ENCODE results near the gene FAM161A.
"Not testable (repeated sequence)": the region's sequence is repeated elsewhere in the genome, so short reads cannot be mapped to it uniquely, and the experiment has no call there.

Gene FAM161A

DNA sequence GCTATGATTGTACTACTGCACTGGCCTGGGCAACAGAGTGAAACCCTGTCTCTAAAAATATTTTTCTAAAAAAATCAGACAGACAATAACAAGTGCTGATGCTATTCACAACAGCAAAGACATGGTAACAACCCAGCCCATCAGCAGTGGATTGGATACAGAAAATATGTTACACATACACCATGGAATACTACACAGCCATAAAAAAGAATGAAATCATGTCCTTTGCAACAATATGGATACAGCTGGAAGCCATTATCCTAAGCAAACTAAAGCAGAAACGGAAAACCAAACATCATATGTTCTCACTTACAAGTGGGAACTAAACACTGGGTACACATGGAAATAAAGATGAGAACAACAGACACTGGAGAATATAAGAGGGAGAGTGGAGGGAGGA, 19.9 kb downstream of the FAM161A start:
- DNase-seq: no peak

DNA sequence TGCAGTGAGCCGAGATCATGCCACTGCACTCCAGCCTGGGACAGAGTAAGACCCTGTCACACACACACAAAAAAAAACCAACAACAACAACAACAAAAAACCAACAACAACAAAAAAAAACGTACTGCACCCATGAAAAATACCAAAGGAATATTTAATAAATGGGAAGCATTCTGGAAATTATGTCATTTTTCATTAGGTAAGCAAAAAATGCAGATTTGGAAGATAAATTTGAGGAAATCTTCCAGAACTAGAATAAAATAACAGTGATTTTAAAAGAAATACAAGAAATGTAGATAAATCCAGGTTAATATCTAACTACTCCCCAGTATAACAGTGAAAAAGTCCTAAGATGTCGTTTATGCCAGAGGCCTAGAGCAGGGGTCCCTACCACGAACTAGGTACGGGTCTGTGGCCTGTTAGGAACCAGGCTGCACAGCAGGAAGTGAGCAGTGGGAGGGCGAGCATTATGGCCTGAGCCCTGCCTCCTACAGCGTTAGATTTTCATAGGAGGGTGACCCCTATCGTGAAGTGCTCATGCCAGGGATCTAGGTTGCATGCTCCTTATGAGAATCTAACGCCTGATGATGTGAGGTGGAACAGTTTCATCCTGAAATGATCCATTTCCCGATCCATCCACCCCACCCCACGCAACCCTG, 21.5 kb downstream of the FAM161A start:
- DNase-seq: no peak

DNA sequence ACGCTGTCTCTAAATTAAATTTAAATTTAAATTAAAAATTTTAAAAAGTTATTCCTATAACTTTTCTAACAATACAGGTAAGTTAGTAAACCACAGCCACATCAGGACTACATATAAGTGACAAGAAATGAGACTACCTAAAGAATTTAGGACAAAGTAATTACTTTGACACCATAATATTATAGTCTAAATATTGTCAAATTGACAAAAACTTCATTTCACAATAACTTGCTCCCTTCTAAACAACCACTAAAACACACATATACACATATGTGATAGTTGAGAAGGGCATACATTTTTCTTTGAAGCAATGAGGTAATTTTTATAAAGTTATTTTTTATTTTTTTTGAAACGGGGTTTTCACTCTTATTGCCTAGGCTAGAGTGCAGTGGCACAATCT, 31.6 kb downstream of the FAM161A start:
- DNase-seq: no peak

DNA sequence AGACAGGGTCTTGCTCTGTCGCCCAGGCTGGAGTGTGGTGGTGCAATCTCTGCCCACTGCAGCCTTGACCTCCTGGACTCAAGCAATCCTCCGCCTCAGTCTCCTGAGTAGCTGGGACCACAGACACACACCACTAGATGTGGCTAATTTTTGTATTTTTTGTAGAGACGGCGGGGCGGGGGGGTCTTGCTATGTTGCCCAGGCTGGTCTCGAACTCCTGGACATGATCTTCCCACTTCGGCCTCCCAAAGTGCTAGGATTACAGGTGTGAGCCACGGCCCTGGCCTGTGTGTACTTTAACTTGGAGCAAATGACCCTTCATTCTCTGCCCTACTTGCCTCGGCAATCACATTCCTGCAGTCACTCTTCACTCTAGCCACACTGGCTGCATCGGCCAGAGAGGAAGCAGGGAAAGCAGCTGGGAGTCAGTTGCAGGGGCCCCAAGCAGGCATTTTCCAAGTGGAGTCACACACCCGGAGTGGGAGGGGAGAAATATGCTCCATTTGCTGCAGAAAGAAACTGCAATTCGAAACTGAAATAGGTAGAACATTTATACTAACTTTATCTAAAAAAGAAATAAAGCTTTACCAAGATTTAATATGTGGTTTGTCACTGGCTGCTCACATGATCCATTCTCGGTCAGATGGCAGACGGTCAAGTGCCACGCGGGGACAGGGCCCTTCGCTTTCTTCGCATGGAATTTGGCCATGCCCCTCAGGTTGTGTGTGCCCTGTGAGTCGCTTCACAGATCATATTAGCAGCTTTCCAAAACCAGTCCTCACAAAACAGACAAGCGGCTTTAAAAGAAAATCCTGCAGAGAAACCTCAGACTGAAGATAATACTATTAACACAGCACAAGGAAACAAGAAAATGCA, 37.1 kb downstream of the FAM161A start:
- DNase-seq: no peak

DNA sequence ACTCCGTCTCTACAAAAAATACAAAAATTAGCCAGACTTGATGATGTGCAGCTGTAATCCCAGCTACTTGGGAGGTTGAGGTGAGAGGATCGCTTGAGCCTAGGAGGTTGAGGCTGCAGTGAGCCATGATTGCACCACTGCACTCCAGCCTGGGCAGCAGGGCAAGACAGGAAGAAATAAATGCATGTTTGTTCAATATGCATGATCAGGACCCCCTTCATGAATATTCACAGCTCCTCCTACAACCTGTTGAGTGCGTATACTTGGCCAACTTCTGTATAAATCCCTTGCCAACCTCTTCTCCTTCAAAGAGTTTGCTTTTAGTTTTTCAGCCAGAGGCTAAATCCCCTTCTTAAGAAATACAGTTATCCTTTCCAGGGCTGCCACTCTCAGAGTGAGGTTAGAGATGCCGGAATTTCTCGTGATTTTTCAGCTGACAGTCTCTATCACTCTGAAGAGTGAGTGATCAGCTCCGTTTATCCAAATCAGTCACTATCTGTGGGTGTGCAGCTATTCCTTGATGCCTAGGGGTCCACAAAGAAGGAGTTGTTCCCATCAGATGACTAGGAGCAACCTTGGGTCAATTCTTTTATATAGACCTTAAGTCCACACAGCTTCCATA, 39.2 kb downstream of the FAM161A start:
- no peak for DNase-seq

DNA sequence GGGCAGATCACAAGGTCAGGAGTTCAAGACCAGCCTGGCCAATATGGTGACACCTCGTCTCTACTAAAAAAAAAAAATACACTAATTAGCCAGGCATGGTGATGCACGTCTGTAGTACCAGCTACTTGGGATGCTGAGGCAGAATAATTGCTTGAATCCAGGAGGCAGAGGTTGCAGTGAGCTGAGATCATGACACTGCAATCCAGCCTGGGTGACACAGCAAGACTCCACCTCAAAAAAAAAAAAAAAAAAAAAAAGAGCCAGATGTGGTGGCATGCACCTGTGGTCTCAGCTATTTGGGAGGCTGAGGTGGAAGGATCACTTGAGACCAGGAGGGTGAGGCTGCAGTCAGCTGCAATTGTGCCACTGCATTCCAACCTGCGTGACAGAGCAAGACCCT, 40.5 kb downstream of the FAM161A start:
- DNase-seq: not testable (repeated sequence)

DNA sequence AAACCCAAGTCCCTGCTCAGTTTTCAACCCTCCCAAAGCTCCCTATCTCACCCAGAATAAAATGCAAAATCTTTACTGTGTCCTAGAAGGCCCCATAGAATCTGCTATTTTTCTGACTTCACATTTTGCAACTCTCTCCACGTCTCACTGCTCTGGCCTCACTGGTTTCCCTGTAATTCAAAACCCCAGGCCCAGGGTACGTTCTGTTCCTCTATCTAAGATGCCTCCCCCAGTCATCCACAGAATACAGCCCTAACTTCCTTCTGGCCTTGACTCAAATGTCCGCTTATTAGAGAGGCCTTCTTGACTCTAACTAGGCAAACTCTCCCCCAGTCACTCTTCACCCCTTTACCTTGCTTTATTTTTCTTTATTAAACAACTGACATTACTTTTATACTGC, 42.0 kb downstream of the FAM161A start:
- DNase-seq: no peak

DNA sequence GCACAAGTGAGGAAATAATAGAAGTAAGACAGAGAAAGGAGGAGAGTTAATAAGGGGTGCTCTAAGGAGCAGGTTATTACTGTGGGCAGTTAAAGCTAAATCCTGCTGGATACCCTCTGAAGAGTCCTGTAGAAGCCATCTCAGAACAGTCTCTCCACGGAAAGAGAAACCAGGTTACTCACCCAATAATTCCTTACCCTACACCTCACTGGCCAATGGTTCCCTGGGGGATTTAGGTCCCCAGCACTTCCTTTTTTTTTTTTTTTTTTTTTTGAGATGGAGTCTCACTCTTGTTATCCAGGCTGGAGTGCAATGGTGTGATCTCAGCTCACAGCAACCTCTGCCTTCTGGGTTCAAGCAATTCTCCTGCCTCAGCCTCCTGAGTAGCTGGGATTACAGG, 43.7 kb downstream of the FAM161A start:
- DNase-seq: not testable (repeated sequence)

DNA sequence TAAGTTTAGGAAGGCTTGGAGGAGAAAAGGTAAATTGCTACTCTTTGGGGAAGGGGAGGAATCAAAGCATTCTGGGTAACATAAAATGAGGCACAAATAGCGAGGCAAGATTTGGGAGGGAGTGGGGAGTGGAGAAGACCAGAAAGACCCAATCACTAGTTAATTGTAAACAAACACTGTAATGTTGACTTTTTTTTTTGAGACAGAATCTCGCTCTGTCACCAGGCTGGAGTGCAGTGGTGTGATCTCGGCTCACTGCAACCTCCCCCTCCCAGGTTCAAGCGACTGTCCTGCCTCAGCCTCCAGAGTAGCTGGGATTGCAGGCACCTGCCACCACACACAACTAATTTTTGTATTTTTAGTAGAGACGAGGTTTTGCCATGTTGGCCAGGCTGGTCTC, 45.2 kb downstream of the FAM161A start:
- DNase-seq: not testable (repeated sequence)

DNA sequence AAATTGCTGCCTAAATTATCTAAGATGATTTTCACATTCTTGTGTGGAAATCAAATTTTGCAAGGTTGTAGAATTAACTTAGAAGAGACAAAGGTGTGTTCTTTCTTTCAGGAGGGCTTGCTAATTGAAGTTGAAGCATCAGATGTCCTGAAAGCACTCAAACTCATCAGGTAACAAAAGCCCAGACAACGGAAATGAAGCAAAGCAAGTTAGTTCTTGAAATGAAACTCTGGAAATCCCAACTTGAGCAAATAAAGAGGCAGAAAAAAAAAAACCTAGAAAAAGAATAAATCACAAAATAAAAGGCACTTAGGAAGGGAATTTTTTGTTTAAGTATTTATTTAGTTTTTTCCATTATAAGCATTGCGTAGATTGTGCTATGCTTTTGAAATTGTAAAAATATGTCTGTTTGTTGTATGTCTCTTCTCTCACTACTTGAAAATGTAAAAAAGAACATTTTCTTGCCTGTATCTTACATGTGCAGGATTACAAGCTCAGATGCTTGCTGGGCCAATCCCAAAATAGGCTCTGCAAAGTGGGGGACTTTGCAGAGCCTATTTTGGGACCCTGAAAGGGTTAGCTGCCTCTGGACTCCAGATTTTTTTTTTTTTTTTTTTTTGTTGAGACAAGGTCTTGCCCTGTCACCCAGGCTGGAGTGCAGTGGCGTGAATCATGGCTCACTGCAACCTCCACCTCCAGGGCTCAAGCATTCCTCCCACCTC, 46.7 kb downstream of the FAM161A start:
- no peak for DNase-seq

DNA sequence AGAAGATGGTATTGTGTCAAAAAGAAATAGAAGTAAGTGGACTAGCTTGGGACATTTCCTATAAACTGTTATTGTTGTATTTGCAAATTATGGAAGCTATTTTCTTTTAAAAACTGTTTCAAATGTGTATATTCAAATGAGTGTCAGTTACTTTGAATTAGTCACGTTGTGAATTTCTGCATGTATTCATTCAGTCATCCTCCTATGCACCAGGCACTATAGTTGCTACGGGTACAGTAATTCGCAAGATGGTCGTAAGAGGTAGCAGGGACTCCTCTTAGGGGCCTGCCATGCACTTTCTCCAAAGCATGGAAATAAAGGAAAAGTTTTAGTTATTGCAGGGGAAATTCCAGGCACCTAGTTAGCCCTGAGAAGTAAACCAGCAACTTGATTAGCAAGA, 51.3 kb downstream of the FAM161A start:
- DNase-seq: no peak

DNA sequence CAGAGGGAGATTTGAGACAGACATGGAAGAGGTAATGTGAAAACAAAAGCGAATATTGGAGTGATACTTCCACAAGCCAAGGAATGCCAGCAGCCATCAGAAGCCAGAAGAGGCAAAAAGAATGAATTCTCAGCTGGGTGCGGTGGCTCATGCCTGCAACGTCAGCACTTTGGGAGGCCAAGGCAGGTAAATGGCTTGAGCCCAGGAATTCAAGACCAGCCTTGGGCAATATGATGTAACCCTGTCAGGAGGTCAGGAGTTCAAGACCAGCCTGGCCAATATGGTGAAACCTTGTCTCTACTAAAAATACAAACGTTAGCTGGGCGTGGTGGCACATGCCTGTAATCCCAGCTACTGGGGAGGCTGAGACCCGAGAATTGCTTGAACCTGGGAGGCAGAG, 54.8 kb downstream of the FAM161A start:
- DNase-seq: no peak

DNA sequence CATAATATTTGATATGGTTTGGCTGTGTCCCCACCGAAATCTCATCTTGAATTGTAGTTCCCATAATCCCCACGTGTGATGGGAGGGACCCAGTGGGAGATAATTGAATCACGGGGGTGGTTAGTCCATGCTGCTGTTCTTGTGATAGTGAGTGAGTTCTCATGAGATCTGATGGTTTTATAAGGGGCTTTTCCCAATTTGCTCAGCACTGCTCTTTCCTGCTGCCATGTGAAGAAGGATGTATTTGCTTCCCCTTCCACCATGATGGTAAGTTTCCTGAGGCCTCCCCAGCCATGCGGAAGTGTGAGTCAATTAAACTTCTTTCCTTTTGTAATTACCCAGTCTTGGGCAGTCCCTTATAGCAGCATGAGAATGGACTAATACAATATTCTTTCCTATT, 56.4 kb downstream of the FAM161A start:
- not testable (repeated sequence) for DNase-seq

DNA sequence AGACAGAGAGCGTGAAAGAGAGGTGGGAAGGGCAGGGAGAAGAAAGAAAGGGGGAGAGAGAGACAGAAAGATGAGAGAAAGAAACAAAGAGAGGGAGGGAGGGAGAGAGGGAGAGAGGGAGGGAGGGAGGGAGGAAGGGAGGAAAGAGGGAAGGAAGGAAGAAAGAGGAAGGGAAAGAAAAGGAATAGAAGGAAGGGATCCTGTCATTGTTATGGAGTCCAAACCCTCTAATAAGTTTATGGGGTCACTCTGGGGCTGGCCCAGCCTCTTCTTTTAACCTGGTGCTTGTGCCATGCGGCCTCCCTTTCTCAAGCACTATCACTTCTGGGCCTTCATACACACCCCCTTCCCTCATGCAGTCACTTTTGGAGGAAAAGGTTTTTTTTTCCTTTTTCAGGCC, 58.5 kb downstream of the FAM161A start:
- no peak for DNase-seq

DNA sequence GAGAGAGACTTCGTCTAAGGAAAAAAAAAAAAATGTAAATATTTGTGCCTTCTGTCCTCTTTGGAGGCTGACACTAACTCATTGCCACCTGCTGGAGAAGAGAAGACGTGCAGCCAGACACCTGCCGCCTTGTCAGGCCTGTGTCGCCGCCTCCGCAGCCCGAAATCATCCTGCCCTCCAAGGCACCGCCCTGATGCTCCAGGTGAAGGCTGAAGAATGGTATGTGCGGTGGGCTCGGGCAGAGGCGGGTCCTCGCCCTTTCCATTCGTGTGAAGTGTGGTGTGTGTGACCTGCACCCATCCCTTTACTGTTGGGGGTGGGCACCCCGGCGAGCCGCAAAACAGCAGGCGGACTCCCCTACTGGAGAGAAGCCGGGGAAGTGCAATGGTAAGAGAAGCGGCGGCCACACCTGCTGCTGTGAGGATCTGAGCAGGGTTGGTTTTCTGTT, 60.4 kb downstream of the FAM161A start:
- DNase-seq: peak; percentile 5 to 37

DNA sequence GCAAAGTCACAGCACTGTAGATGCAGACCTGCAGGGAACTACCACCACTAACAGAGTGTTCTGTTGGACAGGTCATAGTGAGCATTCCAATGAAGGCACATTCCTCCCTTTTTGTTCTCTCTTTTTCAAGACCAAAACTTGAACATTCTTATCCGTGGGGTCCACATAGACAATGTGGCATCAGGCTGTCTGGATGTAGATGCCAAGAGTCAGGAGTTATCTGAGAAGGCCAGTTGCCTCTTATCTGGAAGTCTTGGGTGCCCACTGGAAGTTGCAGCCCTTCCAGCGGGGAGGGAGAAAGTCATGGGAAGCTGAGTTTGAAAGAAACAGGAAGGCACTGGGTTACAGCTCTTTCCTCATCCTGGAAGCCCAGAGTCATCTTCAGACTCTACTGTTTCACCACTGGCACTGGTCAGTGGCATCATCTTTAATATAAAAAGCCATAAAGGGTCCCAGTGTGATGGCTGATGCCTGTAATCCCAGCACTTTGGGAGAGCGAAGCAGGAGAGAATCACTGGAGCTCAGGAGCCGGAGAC, 61.4 kb downstream of the FAM161A start:
- DNase-seq: no peak

DNA sequence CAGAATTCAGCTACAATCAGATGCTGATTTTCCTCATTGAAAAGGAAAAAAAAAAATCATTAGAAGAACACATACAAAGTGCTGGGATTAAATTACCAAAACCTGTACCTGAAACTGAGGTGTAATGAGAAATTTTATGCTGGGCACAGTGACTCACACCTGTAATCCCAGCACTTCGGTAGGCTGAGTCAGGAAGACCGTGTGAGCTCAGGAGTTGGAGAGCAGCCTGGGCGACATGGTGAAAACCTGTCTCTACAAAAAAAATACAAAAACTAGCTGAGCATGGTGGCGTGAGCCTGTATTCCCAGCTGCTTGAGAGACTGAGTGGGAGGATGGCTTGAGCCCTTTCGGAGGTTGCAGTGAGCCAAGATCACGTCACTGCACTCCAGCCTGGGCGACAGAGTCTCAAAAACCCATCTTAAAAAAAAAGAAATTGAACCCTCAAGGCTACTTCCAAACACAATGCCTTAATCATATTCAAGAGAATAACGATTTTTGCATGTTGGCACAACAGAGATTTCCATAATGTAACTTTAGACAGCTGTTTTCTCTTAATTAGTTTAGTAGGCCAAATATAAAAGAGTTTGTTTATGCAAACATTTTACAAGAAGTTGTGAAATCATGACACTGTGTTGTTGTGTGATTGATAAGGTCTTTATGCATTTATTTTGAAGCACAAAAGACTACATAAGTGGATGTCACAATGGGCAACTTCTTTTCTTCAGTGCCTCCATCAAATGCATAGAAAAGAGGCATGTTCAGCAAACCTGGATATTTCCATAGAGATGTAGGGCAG, 63.9 kb downstream of the FAM161A start:
- DNase-seq: no peak

DNA sequence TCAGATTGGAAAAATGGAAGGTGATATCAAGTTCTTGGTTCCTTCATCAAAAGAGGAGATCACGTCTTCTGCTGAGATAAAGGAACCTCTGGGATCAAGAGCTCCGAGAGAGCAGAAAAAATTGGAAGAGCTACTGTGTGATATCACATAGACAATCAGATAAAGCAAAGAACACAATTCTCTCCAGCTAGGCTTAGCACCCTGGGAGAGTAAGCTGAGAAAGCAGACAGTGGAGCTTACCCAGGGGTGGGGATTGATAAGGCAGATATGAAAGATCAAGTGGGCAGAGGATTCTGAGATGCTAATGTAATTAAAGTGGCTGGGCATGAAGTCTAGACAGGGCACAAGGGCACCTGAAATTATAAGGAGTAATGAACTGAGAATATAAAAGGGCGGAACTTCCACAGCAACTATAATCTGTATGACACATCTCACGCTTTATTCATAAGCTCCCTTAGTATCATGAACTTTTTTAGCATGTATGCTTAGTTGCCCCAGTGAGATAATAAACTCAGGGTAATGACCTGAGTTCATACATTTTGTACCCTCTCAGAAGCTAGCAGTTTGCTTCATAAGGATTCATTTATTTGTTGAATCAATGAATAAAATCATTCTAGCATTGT, 65.8 kb downstream of the FAM161A start:
- no peak for DNase-seq

DNA sequence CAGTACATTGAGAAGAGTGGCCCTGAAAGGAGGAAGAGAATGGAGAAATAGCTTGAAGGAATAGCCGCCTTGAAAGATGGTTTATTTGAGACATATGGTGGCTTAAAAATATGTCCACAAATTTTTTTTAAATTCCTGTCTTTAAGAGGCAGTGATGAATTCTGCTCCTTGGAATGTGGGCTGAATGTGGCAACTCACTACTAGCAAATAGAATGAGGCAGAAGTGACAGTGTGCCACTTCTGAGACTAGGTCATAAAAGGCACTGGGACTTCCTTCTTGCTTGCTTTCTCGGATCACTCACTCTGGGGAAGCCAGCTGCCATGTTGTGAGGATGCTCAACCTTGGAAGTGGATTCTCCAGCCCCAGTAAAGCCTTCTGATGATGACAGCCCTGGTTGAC, 67.0 kb downstream of the FAM161A start:
- no peak for DNase-seq

DNA sequence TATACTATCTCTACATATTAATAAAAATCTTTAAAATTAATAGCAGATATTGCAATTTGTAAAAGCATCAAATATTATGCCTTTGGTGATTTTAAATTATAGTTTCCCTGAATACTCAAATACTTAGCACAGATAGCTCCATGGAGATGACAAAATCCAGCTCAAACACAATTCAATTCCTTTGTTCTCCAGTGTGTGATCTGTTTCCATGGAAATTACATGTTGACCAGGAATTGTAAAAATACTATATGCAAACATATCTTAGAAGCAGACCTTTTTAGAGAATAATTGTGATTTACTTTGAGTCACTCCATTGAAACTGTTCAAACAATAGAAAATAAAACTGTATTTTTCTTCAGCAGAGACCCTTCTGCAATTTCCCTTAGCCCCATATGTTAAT, 68.3 kb downstream of the FAM161A start:
- no peak for DNase-seq

DNA sequence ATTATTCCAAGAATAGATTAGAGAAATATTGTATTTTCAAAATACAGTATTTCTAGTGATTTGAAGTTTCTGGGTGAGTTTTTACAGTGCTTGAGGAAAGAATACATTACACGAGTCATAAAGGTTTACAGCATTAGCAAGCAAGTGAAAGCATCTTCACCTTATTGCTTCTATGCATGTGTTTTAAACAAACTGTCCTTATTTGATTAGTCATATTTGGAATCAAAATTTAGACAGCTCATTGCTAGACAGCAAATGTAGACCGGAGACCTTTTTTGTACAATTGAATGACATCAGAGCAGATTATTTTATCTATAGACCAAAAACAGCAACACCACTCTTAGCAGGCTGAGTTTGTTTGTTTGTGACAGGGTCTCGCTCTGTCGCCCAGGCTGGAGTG, 69.2 kb downstream of the FAM161A start:
- no peak for DNase-seq
